ENCODE data around the gene TRIM5.
"Not testable (repeated sequence)": the region's sequence is repeated elsewhere in the genome, so short reads cannot be mapped to it uniquely, and the experiment has no call there.

The TRIM5 gene, protein sequence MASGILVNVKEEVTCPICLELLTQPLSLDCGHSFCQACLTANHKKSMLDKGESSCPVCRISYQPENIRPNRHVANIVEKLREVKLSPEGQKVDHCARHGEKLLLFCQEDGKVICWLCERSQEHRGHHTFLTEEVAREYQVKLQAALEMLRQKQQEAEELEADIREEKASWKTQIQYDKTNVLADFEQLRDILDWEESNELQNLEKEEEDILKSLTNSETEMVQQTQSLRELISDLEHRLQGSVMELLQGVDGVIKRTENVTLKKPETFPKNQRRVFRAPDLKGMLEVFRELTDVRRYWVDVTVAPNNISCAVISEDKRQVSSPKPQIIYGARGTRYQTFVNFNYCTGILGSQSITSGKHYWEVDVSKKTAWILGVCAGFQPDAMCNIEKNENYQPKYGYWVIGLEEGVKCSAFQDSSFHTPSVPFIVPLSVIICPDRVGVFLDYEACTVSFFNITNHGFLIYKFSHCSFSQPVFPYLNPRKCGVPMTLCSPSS

DNA sequence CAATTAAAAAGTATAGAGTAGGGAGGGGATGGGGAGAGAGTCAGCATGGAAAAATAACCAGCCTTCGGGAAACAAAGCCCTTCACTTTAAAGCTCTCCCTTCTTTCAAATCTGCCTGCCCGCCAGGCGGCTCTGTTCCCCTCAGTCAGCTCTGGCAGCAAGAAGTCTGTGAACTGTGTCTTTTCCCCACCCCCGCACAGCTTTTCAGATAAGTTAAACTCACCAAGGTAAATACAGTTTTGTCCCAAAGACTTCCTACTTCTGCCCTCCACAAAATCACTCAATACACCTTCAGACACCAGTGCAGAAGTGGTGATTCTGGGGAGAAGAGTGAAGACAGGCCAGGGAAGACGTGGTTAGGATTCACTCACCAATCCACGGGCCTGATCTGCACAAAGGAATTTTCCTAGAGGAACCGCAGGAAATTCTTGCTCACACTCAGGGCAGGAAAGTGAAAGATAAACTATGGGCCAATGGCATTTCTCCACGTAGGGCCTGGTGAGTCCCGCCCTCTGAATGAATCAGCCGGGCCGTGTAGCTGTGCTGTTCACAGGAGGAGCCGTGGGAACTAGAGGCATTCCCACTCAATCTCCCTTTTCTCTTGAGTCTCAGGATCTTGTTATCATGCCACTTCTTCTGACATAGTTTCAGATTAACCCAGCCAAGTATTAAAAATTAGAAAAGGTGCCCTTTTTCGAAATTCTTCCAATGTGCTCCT, at the start of gene TRIM5:
TRIM5 (minus strand) TSS at position 429 of the 717 bp plus-strand sequence. CDS start 4,897 bp downstream, outside the sequence.
- FAIRE-seq (peak; percentile 88), DNase-seq (ENCODE audit: low spot score) (peak; percentile 89)

DNA sequence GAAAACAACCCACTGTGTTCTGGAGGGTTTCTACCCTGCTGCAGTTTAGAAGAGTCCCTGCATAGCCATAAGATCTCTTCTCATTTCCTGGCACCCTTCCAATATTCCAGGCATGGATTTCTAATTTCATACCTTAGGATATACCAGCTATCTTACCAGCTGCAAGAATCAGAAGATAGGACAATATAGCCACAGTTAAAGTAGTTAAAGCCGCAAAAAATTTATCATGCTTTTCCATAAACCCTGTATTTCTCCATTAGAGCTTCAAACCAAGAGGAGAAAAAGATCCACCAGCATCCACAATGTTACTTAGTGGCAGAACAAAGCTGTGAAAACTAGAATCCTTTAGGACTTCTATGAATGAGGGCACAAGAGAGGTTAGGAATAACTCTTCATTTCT, 42.8 kb upstream of the TRIM5 start:
- no peak for FAIRE-seq

DNA sequence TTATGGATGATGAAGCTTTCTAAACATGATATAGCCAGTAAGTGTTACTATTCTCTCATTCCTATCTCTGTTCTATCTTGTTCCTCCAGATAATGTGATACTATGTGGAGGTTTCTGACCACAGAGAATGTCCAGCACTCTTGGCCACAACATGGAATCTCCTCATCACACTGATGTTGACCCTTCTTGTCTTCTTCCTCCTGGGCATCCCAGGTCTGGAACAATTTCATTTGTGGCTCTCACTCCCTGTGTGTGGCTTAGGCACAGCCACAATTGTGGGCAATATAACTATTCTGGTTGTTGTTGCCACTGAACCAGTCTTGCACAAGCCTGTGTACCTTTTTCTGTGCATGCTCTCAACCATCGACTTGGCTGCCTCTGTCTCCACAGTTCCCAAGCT, 41.5 kb upstream of the TRIM5 start:
- FAIRE-seq = no peak
- no peak for DNase-seq (ENCODE audit: low spot score)

More for the DNA sequence above, 42.8 kb upstream of the TRIM5 start:
- no peak for DNase-seq (ENCODE audit: low spot score)

DNA sequence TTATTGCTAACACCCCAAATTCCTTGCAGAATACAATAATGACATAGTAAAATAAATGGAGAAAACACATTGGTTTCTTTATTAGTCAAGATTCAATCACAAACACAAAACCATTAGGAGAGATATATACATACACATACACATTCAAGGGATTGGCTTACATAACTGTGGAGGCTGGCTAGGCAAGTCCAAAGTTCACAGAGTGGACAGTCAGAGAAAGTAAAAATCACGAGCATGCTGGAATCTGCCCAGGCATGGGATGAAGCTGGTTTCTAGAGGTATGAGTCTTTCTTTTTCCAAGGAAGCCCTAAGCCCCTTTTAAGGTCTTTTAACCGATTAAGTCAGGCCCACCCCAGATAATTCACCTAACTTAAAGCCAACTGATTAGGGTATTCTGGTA, 37.7 kb upstream of the TRIM5 start:
- DNase-seq (ENCODE audit: low spot score) (no peak), FAIRE-seq (no peak)

- DNase-seq (ENCODE audit: low spot score) (no peak), FAIRE-seq (no peak)
Observed at GRCh38 chr11:5719703-5720495, 35.0 kb upstream of the TRIM5 start.

- DNase-seq (ENCODE audit: low spot score); FAIRE-seq: not testable (repeated sequence)
Observed at GRCh38 chr11:5716518-5716917, 31.6 kb upstream of the TRIM5 start.

- FAIRE-seq (no peak), DNase-seq (ENCODE audit: low spot score) (no peak)
Observed at GRCh38 chr11:5713695-5714094, 28.8 kb upstream of the TRIM5 start.

DNA sequence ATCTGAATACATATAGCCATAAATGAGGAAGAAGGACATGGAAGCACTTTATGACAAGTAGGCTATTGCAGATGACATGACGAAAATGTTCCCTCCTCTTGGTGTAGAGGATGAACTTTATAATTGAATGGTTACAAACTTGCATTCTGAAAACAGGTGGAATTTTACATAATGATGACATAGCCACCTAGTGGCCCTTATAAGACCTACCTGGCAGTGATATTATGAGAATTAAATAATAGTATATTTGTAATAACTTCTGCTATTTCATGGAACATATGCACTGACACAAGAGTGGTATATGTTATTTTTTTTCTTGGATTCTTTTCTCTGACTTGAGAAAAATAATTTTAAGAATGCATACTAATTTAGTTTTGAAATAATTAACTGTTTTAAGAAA, 27.6 kb upstream of the TRIM5 start:
- DNase-seq (ENCODE audit: low spot score) = no peak
- FAIRE-seq = no peak

- no peak for FAIRE-seq
Observed at GRCh38 chr11:5705688-5706087, 20.8 kb upstream of the TRIM5 start.

GRCh38 chr11:5703741-5704536, 19.1 kb upstream of the TRIM5 start:
- DNase-seq (ENCODE audit: low spot score) = no peak
- no peak for FAIRE-seq

More at GRCh38 chr11:5705688-5706087, 20.8 kb upstream of the TRIM5 start:
- DNase-seq (ENCODE audit: low spot score) = no peak

GRCh38 chr11:5701055-5701577, 16.2 kb upstream of the TRIM5 start:
- no peak for FAIRE-seq
- DNase-seq (ENCODE audit: low spot score) = no peak

DNA sequence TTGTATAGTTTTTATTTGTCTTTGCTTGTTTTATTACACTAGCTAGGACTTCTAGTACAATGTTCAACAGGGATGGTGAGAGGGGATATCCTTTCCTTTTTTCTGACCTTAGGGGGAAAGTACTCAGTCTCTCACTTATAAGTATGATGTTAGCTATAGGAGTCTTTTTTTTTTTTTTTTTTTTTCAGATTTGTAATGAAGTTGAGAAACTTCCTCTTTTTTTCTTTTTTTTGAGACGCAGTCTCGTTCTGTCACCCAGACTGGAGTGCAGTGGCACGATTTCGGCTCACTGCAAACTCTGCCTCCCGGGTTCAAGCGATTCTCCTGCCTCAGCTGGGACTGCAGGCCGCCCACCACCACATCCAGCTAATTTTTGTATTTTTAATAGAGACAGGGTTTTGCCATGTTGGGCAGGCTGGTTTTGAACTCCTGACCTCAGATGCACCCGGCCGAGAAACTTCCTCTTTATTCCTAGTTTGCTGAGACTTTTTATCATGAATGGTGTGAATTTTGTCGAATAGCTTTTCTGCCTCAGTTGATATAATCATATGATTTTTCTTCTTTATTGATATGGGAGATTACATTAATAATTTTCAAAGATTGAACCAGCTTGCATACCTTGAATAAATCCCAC, 15.7 kb upstream of the TRIM5 start:
- FAIRE-seq = no peak
- DNase-seq (ENCODE audit: low spot score) = no peak

- FAIRE-seq (no peak), DNase-seq (ENCODE audit: low spot score) (no peak)
Observed at GRCh38 chr11:5698281-5698680, 13.4 kb upstream of the TRIM5 start.

DNA sequence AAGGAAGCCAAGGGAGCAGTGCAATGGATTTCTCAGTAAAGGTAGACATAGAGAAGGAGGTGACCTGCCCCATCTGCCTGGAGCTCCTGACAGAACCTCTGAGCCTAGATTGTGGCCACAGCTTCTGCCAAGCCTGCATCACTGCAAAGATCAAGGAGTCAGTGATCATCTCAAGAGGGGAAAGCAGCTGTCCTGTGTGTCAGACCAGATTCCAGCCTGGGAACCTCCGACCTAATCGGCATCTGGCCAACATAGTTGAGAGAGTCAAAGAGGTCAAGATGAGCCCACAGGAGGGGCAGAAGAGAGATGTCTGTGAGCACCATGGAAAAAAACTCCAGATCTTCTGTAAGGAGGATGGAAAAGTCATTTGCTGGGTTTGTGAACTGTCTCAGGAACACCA, 11.3 kb upstream of the TRIM5 start:
- FAIRE-seq (no peak), DNase-seq (ENCODE audit: low spot score) (no peak)

GRCh38 chr11:5695580-5695979, 10.7 kb upstream of the TRIM5 start:
- DNase-seq (ENCODE audit: low spot score) = no peak
- no peak for FAIRE-seq

DNA sequence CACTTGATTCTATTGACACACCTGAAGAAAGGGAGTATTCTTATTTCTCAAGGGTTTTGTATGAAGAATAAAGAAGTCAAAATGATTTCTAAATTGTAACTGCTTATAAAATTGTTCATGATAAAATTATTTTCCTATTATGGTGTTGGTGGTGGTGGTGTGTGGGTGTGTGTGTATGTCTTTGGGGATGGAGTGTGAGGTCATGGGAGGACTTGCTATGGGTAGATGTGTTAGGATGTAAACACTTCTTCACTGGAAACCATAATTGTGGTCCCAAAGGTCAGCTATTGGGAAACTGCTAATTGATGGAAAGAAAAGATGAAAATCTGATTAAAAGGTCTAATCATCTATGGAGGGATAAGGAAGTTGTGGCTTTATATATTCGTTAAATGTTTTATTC, 9.8 kb upstream of the TRIM5 start:
- no peak for FAIRE-seq
- DNase-seq (ENCODE audit: low spot score) = no peak

DNA sequence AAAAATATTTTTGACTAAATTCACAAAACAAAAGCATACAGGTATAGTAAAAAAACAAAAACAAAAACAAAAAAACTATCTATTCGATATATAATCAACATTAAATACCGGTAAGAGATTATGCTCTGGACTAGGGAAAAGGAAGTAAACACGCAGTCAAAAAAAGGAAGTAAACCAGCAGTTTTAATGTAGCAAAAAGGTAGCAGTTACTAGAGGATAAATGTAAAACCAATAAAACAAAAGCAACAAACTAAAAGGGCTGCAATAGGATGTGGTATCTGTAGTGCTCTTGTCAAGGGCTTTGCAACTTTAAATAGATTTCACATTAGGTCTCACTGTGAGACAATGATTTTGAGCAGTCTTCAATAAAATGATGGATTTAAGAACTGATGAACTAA, 7.1 kb upstream of the TRIM5 start:
- FAIRE-seq (no peak), DNase-seq (ENCODE audit: low spot score) (no peak)

DNA sequence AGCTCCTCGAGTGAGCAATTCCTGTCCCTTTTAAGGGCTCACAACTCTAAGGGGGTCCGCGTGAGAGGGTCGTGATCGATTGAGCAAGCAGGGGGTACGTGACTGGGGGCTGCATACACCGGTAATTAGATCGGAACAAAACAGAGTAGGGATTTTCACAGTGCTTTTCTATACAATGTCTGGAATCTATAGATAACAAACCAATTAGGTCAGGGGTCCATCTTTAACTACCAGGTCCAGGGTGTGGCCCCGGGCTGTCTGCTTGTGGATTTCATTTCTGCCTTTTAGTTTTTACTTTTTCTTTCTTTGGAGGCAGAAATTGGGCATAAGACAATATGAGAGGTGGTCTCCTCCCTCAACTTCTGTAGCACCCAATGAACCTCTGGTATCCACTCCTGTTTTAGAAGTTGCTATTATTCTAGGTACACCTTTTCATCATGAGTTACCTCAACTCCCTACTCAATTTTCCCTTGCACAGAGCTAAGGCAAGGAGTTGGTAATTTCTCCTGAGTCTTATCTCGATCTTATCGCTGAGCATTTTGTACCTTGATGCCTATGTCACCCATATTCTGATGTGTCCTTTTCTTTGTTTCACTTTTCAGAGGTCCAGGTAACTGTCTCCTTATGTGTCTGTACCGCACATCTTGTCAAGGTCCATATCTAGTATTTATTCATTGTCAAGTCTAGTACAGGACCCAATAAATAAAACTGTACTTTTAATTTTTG, 6.5 kb upstream of the TRIM5 start:
- DNase-seq (ENCODE audit: low spot score); FAIRE-seq: not testable (repeated sequence)

DNA sequence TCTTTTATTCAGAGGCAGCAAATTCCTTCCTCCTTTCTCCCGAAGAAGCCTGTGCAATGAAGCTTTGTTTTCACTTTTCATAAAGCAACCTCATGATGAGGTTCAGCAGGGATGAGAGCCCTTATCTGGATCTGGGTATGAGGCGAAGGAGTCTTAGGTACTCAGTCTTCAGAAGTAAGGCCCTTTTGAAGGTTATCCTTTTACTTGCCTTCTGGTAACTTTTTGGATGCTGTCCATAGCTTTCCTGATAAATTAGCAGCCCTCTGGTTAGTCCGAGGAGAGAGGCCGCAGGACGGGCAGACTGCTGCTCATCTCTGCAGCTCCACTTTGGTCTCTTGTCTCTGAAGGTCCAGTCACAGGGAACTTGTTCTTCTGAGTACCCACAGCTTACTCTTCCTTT, 5.9 kb upstream of the TRIM5 start:
- FAIRE-seq = no peak

More for the DNA sequence above, 5.9 kb upstream of the TRIM5 start:
- no peak for DNase-seq (ENCODE audit: low spot score)
